CD4-positive, alpha-beta T cell treated with Interleukin-4 for 1 hour (primary cell): ENCODE data around the gene CCNY.

ENCODE experiments used
- DNase-seq, 2 donors: peaks; one replicate each; pipeline ENCODE4 v3.0.0-alpha.2; 2020 to 2022

Gene CCNY

DNA sequence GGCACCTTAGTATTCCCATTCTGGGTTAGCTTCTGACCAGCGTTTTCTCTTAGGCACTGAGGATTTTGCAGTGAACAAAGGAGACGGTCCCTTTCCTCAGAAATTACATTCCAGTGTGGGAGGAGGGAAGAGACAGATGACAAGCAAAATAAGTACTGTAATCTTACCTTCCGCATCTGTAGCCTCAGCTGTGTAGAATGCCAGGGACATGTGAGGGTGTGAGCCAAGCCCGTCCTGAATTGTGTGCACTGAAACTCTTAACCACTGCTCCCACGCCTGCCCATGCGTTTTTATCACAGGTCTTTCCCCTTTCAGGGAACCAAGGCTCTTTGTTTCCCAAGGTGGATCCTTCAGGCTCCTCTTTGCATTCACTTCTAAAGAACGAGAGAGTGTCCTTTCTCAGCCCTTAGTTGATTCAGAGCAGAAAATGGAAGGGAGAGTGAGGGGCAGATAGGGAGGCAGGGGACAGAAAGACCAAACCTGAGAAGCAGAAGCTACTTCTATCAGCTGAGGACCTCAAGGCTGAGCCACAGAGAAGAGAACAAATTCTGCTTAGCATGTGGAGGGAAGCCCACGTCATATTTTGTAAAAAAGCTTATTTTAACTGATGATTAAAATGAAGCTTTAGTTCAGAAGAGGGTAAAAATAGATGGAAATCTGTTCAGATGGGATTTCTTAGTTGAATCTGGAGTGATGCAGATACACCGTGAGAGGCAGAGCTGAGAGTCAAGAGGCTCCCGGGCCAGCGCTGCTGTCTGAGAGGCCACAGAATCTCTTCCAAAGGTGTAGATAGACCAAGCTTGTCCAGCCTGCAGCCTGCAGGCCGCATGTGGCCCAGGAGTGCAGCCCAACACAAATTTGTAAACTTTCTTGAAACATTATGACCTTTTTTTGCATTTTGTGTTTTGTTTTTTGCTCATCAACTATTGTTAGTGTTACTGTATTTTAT lies 122.5 kb downstream of the CCNY start:
- no peak for DNase-seq

GRCh38 chr10:35459449-35459847 lies 123.1 kb downstream of the CCNY start:
- DNase-seq, result no peak

DNA sequence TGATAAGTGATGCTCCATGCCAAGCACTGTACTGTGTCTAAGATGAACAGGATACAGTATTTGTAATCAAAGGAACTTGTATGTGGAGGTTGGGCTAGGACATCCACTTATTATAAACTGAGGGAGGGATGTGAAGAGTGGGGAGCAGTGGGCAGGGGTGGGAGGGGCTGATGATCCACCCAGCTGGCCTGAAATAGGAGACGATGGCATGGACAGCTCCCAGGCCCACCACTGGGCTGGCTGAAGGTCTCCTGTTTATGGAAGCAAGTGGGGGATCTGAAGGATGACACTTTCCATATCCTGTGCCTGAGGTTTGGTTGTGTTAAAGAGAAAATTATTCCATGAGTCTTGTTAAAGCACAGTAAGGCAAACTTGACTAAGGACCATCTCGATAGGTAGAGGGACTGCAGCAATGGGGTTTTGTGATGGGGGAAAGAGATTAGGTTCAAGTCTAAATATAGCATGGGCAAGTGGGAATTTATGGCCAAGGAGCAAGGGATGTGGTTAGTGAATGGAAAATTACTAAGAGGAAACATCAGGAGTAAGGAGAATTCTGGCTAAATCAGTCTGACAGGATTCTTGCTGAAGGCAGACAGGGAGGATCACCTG lies 124.6 kb downstream of the CCNY start:
- DNase-seq, result no peak

GRCh38 chr10:35462491-35462934 lies 126.2 kb downstream of the CCNY start:
- DNase-seq, result no peak

GRCh38 chr10:35463105-35463867 lies 127.0 kb downstream of the CCNY start:
- no peak for DNase-seq

GRCh38 chr10:35463878-35464277 lies 127.6 kb downstream of the CCNY start:
- no peak for DNase-seq

DNA sequence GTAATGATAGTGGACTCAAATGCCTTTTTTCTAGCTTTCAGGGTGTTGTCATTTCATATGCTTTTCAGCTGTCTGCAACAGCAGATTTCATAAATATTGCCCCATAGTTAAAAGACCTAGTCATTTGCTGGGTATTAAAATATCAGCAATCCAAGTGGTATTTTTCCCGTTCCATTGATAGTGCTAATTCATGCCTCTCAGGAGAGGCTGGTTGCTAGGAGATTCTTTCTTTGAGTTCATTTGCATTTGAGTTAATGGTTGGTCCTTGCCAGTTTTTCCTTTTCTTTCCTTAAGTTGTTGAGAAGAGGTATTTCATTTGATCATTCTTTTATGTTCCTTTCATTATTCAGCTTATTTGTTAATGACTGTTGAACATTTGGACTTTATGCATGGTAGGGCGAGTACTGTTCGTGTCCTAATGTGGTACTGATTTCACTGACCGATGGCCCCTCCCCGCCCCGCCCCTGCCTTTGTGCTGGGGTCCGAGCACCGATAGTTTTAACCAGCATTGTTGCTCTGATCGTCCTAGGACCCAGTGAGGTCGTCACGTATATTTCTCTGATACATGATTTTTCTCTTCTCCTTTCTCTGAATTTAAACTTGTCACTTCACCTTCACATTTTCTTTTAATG lies 128.6 kb downstream of the CCNY start:
- DNase-seq, result no peak

DNA sequence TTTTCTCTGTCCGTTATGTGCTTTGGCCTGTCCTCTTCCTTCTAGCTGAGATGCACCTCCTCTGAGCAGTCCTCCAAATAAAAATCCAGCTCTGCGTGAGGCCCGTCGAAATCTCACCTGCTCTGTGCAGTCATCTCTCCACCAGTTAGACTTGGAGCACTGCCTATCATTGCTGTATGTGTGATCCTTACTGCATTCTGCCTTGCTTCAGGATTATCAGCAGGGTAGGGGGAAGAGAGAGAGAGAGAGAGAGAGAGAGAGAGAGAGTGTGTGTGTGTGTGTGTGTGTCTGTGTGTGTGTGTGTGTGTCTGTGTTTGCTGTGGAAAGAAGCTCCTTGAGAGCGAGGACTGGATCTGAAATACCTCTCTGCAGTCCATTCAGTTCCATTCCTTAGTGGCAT lies 129.4 kb downstream of the CCNY start:
- no peak for DNase-seq

- no peak for DNase-seq
Observed at GRCh38 chr10:35466170-35466569, 129.9 kb downstream of the CCNY start.

- DNase-seq, result no peak
Observed at GRCh38 chr10:35466661-35467060, 130.4 kb downstream of the CCNY start.

GRCh38 chr10:35467186-35467585 lies 130.9 kb downstream of the CCNY start:
- DNase-seq, result no peak

DNA sequence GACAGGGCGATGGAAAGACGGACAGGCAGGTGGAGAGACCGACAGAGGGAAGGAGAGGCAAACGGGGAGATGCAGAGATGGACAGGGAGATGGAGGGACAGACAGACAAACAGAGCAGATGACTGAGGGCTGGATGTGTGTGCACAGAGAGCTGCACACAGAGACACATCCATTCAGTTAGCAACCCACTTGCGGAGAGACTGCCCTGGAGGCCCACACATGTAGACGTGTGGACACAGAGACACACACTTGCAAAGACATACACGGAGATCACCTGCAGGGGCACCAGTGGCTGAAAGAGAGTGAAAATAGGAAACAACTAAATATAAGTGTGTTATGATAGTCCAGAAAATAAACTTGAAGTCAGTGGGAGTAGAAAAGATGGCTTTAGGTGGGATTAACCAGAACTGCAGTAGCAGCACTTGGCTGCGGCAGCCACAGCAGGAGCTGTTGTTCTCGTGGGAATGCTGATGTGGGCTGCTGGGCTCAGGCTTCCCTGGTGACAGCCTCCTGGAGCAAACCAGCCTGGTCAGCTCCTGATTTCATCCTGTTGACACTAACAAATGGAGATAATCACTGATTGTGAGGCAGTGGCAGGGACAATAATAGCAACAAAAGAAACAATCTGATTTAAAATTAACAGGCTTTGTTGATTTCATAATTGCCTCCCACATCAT lies 134.1 kb downstream of the CCNY start:
- no peak for DNase-seq

DNA sequence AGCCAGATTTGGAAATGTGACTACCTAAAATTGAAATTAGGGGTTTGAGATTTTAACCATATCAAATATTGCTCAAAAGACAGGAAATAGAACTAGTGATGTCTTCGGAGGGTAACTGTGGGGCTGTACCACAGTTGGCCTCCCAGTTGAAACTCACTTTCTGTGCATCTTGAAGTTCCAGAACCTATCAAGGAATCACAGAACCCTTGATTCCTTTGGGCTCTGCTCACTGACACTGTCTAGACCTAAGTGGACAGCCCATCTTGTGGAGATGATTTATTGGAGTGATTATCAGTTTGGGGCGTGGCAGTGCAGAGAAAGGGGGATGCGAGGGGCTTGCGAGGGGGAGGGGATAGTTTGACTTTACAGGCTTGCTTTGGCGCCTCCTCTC lies 134.6 kb downstream of the CCNY start:
- no peak for DNase-seq

GRCh38 chr10:35471435-35471834 lies 135.1 kb downstream of the CCNY start:
- no peak for DNase-seq

DNA sequence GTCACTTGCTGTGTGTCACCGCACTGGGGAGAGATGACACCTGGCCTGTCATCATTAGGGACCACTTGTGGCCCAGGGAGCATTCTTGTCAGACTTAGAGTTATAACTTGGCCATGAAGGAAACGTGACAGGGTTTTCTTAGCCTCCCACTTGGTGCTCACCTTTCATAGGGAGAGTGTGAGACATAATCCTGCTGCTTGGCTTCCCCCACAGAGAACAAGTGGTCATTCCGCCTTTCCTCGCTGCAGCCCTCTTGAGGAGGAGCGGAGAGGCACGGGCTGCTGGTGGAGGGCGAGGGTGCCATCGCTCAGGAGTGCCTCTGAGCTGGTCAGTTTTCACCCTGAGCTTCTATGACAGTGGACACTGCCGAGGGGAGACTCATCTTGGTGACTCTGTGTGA lies 143.8 kb downstream of the CCNY start:
- no peak for DNase-seq

DNA sequence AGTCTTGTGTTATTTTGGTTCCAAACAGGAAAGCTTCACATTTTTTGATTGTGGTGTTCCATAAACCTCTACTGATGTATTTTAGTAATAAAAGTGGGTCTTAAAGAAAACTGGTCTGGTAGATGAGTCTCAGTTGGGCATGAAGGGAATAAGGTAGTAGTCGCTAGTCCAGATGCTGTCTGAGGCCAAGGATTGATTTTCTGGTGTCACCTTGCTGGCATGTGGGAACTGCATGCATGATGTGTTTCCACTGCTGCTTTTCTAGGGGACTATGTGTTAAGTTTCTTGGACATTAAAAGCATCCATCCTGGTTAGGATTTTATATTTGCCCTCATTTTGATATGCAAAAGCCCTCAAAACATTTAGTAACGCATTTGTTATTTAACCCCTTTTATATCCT lies 145.1 kb downstream of the CCNY start:
- DNase-seq, result no peak

DNA sequence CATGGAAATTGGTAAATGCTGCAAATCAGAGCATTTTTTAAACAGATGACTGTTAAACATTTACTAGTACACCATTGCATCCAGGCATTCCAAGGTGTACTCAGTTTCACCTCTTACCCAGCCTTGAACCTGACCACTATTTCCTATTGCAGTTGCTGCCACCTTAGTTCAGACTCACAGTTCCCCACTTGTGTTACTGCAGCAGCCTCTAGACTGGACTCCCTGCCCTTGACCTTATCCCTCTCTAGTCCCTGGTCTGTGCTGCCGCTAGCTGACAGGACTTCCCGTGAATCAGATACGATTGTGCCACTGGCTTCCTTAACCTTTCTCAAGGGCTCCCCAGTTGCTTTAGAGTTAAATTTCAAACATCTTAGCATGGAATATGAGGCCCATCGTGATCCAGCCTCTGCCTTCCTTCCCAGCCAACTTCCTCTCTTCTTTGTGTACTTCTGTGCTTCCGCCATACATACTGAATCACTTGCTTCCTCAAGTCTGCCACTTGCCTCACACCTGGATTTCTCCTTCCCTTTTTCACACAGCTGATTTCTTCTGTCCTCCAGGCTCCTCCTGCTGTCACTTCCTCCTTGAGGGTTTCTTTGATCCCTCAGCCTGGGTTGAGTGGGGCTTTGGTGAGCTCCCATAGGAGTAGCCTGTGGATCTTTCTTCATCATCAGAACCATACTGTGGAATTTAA lies 150.1 kb downstream of the CCNY start:
- DNase-seq, result peak in 1 of 2 donors; percentile 24

DNA sequence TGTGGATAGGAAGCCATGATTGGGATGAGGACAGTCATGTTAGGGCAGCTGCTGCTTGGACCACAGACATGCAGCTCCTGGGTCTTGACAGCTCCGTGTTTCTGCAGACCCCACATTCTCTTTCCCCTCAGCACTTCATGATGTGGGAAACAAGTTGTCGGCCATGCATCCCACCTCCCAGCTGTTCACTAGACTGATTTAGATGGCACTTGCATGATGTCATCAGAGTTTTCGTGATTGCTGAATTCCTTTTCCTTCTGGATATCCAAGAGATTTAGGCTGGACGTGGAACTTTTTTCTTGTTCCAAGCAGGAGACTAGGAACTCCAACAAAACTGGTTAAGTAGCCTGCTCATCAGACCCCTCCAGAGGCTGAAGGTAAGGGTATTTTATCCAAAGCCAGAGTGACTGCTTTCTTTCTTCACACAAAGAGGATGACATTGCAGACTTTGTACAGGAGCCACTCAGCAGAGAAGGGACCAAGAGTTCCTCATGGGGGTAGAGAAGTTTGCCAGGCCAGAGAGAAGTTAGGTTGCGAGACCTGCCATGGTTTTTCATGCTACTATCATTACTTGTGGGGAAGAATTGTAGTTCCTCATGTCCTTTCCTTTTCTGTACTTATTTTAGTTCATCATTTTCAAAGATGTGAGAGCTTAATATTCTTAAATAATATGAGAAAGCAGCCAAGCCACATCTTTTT lies 151.2 kb downstream of the CCNY start:
- no peak for DNase-seq

GRCh38 chr10:35488228-35488627 lies 151.9 kb downstream of the CCNY start:
- DNase-seq, result no peak

DNA sequence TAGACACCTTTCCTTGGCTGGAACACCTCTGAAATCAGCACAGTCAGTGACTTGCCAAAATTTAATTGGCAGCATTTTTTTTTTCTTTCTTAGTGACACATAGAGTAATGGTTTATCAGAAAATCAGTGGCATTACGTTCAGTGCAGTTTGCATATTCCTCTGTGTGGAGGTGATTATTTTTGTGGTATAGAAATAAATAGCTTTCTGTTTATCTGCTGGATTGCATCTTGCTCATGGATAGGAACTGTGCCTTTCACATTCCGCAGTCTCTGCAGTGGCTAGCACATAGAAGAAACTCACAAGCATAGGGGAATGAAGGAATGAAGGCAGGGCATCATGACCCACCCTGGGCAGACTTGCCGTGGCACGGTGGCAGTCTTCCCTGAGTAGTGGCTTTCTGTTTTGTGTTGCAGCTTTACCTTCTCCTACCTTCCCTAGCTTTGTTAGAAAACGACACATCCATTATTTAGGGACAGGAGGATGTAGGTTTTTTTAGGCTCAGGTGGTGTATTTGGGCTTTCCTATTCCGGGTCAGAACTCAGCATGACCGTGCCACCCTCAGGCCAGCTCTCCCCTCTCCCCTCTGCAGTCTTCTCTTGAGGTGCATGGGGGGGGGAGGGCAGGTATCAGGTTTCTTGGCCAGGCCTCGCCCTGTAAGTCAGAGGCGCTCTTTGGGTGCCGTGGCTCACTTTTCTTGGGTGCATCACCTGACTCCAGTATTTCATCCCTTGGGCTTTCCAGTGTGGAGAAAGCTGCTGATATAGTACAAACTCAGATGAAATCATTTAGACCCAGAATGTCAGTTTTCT lies 156.3 kb downstream of the CCNY start:
- DNase-seq, result no peak
